RWPE1 (cell line): Measurements from ENCODE around the gene MRPL36.

Source experiments
- CTCF ChIA-PET: fragments of 350-600 bp; sonication (Branson Sonifier 250); formaldehyde crosslinking; extraction: SDS; loops from one replicate; lab custom pipeline; 2021; lab: Yijun Ruan, JAX
- POLR2A ChIA-PET: fragments of 400-600 bp; formaldehyde crosslinking; extraction: SDS; loops from one replicate; lab custom pipeline; 2020; ENCODE audit warnings: antibody characterized with exemption; ENCODE audit not compliant: low non-redundant PET; lab: Yijun Ruan, JAX
- DNase-seq: peaks from one replicate; pipeline ENCODE4 v3.0.0; 2012; ENCODE audit warnings: low spot score
- H3K27ac ChIP-seq: fragments of 450-650 bp; 2 replicates; pipeline ENCODE4 v1.5.1; 2017
- TF ChIP-seq, protein P1 (sequence below): fragments of 450-650 bp; conservative IDR thresholded peaks from 2 replicates; pipeline ENCODE4 v1.5.1; 2017; ENCODE audit warnings: low read depth, mild to moderate bottlenecking

MRPL36 gene

DNA sequence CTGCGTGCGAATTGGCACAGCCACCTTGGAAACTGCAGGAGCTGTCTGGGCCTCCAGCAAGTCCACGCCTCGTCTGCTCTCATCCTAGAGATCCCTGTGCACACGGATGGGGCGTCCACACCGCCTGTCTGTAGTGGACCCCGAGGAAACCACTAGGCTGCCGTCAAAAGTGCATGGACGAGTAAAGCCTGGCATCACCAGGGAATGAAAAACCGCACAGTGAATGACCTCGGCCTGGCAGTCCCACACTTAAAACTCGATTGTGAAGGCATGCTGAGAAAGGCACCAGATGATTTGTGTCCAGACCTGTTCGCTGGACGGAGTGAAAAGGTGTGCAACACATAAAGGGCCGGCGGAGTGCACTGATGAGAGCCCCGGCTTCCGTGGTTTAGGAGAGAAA, 50.8 kb downstream of the MRPL36 start:
- ChIA-PET POLR2A (no interaction called here), CTCF (interaction anchor here (0.6 kb wide), 1 partner anchor 15 kb away, joined by 3 read pairs; no protein-coding TSS in a partner anchor)
- TF ChIP-seq, protein P1, sequence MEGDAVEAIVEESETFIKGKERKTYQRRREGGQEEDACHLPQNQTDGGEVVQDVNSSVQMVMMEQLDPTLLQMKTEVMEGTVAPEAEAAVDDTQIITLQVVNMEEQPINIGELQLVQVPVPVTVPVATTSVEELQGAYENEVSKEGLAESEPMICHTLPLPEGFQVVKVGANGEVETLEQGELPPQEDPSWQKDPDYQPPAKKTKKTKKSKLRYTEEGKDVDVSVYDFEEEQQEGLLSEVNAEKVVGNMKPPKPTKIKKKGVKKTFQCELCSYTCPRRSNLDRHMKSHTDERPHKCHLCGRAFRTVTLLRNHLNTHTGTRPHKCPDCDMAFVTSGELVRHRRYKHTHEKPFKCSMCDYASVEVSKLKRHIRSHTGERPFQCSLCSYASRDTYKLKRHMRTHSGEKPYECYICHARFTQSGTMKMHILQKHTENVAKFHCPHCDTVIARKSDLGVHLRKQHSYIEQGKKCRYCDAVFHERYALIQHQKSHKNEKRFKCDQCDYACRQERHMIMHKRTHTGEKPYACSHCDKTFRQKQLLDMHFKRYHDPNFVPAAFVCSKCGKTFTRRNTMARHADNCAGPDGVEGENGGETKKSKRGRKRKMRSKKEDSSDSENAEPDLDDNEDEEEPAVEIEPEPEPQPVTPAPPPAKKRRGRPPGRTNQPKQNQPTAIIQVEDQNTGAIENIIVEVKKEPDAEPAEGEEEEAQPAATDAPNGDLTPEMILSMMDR: no peak
- no peak for DNase-seq
- H3K27ac ChIP-seq: no peak overlapping the region
